ENCODE results near the gene ZHX3. TPM values are rescaled to one million over a fixed set of nuclear protein-coding genes. Genes with fewer than 3 reads are reported as not detected.
A peak's percentile ranks its signal among the peaks of the same experiment; 100 is the strongest.

Gene ZHX3
- total and polyA plus RNA-seq, 2 of the 13 experiments (the other 11 are each of a cell fraction or from before 2014, with no cell fraction given): 8.4 to 11.7 TPM

DNA sequence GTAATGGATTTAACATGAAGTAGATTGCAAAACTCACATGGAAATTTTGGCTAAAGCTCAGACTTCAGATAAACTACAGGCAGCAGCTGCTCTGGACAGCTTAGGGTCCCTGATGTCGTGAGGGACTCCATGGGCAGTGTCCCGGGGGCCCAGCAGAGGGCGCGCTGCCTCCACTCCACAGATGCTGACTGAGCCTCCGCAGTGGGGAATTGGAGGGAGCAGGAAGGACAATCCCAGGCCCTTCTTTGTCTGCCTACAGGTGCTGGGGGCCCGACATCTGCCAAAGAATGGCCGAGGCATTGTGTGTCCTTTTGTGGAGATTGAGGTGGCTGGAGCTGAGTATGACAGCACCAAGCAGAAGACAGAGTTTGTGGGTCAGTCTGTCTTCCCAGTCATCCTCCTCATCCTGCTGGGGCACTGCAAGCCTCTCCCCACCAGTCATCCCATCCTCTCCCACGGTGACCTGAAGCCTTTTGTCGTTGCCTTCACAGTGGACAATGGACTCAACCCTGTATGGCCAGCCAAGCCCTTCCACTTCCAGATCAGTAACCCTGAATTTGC is 144.3 kb downstream of the ZHX3 start (continued):
- TF ChIP-seq FOXM1 (CRISPR knock-in tag; IDR thresholded peaks at IDR 0.05) (no peak), ZNF780A (CRISPR knock-in tag; IDR thresholded peaks at IDR 0.05) (no peak), ZNF644 (CRISPR knock-in tag; IDR thresholded peaks at IDR 0.05; ENCODE audit: low read depth) (no peak), NKX3-1 (CRISPR knock-in tag; IDR thresholded peaks at IDR 0.05) (no peak), ZKSCAN8 (CRISPR knock-in tag; IDR thresholded peaks at IDR 0.05; ENCODE audit: borderline replicate concordance) (peak; percentile 95), NFYB (CRISPR knock-in tag; IDR thresholded peaks at IDR 0.05) (no peak), ZNF451 (CRISPR knock-in tag; IDR thresholded peaks at IDR 0.05) (no peak), GATAD2A (CRISPR knock-in tag; IDR thresholded peaks at IDR 0.05) (no peak), ISX (CRISPR knock-in tag; conservative IDR thresholded peaks at IDR 0.05) (no peak), FOXC1 (CRISPR knock-in tag; IDR thresholded peaks at IDR 0.05; ENCODE audit: borderline replicate concordance) (no peak), SPEN (CRISPR knock-in tag; IDR thresholded peaks at IDR 0.05; ENCODE audit: low read depth) (peak; percentile 60), ZMAT3 (CRISPR knock-in tag; conservative IDR thresholded peaks at IDR 0.05) (no peak), CCDC6 (CRISPR knock-in tag; IDR thresholded peaks at IDR 0.05) (no peak), PRMT3 (CRISPR knock-in tag; IDR thresholded peaks at IDR 0.05; ENCODE audit: borderline replicate concordance, low read depth) (no peak)
- TF ChIP-seq, protein P1, sequence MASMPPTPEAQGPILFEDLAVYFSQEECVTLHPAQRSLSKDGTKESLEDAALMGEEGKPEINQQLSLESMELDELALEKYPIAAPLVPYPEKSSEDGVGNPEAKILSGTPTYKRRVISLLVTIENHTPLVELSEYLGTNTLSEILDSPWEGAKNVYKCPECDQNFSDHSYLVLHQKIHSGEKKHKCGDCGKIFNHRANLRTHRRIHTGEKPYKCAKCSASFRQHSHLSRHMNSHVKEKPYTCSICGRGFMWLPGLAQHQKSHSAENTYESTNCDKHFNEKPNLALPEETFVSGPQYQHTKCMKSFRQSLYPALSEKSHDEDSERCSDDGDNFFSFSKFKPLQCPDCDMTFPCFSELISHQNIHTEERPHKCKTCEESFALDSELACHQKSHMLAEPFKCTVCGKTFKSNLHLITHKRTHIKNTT (CRISPR knock-in tag; IDR thresholded peaks at IDR 0.05): no peak
- TF ChIP-seq, protein P2, sequence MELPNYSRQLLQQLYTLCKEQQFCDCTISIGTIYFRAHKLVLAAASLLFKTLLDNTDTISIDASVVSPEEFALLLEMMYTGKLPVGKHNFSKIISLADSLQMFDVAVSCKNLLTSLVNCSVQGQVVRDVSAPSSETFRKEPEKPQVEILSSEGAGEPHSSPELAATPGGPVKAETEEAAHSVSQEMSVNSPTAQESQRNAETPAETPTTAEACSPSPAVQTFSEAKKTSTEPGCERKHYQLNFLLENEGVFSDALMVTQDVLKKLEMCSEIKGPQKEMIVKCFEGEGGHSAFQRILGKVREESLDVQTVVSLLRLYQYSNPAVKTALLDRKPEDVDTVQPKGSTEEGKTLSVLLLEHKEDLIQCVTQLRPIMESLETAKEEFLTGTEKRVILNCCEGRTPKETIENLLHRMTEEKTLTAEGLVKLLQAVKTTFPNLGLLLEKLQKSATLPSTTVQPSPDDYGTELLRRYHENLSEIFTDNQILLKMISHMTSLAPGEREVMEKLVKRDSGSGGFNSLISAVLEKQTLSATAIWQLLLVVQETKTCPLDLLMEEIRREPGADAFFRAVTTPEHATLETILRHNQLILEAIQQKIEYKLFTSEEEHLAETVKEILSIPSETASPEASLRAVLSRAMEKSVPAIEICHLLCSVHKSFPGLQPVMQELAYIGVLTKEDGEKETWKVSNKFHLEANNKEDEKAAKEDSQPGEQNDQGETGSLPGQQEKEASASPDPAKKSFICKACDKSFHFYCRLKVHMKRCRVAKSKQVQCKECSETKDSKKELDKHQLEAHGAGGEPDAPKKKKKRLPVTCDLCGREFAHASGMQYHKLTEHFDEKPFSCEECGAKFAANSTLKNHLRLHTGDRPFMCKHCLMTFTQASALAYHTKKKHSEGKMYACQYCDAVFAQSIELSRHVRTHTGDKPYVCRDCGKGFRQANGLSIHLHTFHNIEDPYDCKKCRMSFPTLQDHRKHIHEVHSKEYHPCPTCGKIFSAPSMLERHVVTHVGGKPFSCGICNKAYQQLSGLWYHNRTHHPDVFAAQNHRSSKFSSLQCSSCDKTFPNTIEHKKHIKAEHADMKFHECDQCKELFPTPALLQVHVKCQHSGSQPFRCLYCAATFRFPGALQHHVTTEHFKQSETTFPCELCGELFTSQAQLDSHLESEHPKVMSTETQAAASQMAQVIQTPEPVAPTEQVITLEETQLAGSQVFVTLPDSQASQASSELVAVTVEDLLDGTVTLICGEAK (IDR thresholded peaks at IDR 0.05): no peak
- TF ChIP-seq, protein P2 (CRISPR knock-in tag; IDR thresholded peaks at IDR 0.05): no peak
- TF ChIP-seq, protein P3, sequence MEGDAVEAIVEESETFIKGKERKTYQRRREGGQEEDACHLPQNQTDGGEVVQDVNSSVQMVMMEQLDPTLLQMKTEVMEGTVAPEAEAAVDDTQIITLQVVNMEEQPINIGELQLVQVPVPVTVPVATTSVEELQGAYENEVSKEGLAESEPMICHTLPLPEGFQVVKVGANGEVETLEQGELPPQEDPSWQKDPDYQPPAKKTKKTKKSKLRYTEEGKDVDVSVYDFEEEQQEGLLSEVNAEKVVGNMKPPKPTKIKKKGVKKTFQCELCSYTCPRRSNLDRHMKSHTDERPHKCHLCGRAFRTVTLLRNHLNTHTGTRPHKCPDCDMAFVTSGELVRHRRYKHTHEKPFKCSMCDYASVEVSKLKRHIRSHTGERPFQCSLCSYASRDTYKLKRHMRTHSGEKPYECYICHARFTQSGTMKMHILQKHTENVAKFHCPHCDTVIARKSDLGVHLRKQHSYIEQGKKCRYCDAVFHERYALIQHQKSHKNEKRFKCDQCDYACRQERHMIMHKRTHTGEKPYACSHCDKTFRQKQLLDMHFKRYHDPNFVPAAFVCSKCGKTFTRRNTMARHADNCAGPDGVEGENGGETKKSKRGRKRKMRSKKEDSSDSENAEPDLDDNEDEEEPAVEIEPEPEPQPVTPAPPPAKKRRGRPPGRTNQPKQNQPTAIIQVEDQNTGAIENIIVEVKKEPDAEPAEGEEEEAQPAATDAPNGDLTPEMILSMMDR (CRISPR knock-in tag; IDR thresholded peaks at IDR 0.05): peak; percentile 98
- TF ChIP-seq, protein P4, sequence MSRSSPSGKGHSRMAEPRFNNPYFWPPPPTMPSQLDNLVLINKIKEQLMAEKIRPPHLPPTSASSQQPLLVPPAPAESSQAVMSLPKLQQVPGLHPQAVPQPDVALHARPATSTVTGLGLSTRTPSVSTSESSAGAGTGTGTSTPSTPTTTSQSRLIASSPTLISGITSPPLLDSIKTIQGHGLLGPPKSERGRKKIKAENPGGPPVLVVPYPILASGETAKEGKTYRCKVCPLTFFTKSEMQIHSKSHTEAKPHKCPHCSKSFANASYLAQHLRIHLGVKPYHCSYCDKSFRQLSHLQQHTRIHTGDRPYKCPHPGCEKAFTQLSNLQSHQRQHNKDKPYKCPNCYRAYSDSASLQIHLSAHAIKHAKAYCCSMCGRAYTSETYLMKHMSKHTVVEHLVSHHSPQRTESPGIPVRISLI (CRISPR knock-in tag; IDR thresholded peaks at IDR 0.05; ENCODE audit: borderline replicate concordance): no peak
